ENCODE results near the gene CROCC.
"Not testable (repeated sequence)": the region's sequence is repeated elsewhere in the genome, so short reads cannot be mapped to it uniquely, and the experiment has no call there.

CROCC gene

GRCh38 chr1:16905110-16905867, 16.4 kb upstream of the CROCC start:
- H3K9me3 Mint-ChIP-seq, result peaks cover 4% of the 10 kb centered on the region
- H3K27ac Mint-ChIP-seq, result no peak overlapping the region
- peaks cover 9% of the 10 kb centered on the region for H3K27me3 Mint-ChIP-seq (ENCODE audit: low read depth)
- H3K36me3 Mint-ChIP-seq (ENCODE audit: low read depth), result peaks cover 3% of the 10 kb centered on the region
- H3K4me3 Mint-ChIP-seq, result no peak overlapping the region
- H3K4me1 Mint-ChIP-seq (ENCODE audit: low read depth), result peaks cover 28% of the 10 kb centered on the region

- Mint-ChIP-seq H3K36me3 (ENCODE audit: low read depth) (peaks cover 3% of the 10 kb centered on the region), H3K4me3 (no peak overlapping the region), H3K9me3 (peaks cover 4% of the 10 kb centered on the region), H3K27me3 (ENCODE audit: low read depth) (peaks cover 9% of the 10 kb centered on the region), H3K27ac (no peak overlapping the region), H3K4me1 (ENCODE audit: low read depth) (peaks cover 23% of the 10 kb centered on the region)
These were observed 15.6 kb upstream of the CROCC start for GRCh38 chr1:16905868-16906702.

GRCh38 chr1:16906873-16907272, 14.9 kb upstream of the CROCC start:
- H3K27me3 Mint-ChIP-seq (ENCODE audit: low read depth), result peaks cover 10% of the 10 kb centered on the region
- H3K36me3 Mint-ChIP-seq (ENCODE audit: low read depth), result peaks cover 3% of the 10 kb centered on the region
- no peak overlapping the region for H3K4me3 Mint-ChIP-seq
- H3K27ac Mint-ChIP-seq, result no peak overlapping the region
- H3K4me1 Mint-ChIP-seq (ENCODE audit: low read depth), result peaks cover 19% of the 10 kb centered on the region
- peaks cover 4% of the 10 kb centered on the region for H3K9me3 Mint-ChIP-seq

GRCh38 chr1:16907870-16908758, 13.6 kb upstream of the CROCC start:
- Mint-ChIP-seq H3K4me1 (ENCODE audit: low read depth) (peaks cover 21% of the 10 kb centered on the region), H3K36me3 (ENCODE audit: low read depth) (peaks cover 3% of the 10 kb centered on the region), H3K9me3 (peaks cover 4% of the 10 kb centered on the region), H3K27ac (peak overlapping the region; percentile 43), H3K4me3 (no peak overlapping the region), H3K27me3 (ENCODE audit: low read depth) (peaks cover 13% of the 10 kb centered on the region)

DNA sequence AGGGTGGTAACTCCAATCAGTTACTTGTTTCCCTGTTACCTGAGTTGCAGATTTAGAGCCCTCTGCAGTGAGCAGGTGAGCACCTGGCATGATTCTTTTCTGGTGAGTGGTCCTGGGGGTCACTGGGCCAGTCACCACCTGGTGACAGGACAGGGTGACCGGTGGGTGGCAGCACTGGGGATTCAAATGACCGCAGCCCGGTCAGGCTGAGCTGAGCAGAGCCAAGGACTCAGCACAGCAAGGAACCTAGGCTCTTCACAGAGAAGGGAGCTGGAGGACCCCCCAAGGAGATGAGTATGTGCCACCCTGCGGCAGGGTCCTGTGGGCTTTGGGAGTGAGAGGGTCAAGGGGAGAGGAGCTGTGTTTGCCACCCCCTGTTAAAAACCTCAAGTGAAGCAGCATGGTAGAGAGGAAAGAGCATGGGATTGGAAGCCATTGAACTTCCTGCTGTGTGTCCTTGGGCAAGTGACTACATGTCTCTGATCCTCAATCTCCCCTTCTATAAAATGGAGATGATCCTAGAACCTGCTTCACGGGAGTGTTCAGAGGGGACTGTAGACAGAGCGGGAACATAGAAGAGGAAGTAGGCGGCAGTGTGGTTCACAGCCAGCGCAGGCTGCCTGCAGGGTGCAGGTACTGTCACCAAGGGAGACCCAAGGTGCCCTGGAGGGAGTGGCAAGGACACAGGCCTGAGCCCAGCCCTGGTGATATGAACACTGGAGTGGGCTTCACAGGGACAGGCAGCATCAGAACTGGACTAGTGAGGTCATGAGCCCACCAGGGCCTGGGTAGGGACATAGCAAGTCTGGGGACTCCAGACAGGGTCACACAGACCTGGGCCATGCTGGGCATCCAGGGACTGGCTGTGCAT, 9.6 kb upstream of the CROCC start:
- not testable (repeated sequence) for H3K36me3 Mint-ChIP-seq (ENCODE audit: low read depth); H3K27ac Mint-ChIP-seq; H3K9me3 Mint-ChIP-seq; H3K4me3 Mint-ChIP-seq
- peaks cover 13% of the 10 kb centered on the region for H3K27me3 Mint-ChIP-seq (ENCODE audit: low read depth)
- peaks cover 25% of the 10 kb centered on the region for H3K4me1 Mint-ChIP-seq (ENCODE audit: low read depth)

GRCh38 chr1:16912742-16913141, 9.0 kb upstream of the CROCC start:
- not testable (repeated sequence) for H3K27ac Mint-ChIP-seq; H3K9me3 Mint-ChIP-seq; H3K36me3 Mint-ChIP-seq (ENCODE audit: low read depth)
- Mint-ChIP-seq H3K27me3 (ENCODE audit: low read depth) (peaks cover 13% of the 10 kb centered on the region), H3K4me3 (peak overlapping the region; percentile 68), H3K4me1 (ENCODE audit: low read depth) (peaks cover 25% of the 10 kb centered on the region)

DNA sequence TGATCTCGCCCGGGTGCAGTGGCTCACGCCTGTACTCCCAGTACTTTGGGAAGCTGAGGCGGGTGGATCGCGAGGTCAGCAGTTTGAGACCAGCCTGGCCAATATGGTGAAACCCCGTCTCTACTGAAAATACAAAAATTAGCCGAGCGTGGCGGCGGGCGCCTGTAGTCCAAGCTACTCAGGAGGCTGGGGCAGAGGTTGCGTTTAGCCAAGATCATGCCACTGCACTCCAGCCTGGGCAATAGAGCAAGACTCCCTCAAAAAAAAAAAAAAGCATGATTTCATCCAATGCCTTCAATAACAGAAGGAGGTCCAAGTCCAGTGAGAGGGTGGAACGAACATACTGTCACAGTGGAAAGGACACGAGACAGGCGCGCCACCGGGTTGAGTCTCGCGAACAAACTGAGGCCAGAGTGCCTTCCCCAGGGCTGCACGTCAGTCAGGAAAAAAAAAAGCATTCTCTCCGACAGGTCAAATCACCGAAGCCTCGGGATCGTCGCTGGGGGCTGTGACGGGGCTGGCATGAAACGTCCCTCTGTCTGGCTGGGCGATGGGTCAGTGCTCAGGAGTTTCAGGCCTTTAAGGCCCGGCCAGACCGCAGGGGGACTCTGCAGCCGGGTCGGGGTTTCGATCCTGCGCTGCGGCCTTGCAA, 8.4 kb upstream of the CROCC start:
- peaks cover 25% of the 10 kb centered on the region for H3K4me1 Mint-ChIP-seq (ENCODE audit: low read depth)
- peak overlapping the region; percentile 68 for H3K4me3 Mint-ChIP-seq
- no peaks in the 10 kb centered on the region for H3K9me3 Mint-ChIP-seq
- H3K36me3 Mint-ChIP-seq (ENCODE audit: low read depth), result no peaks in the 10 kb centered on the region
- peaks cover 13% of the 10 kb centered on the region for H3K27me3 Mint-ChIP-seq (ENCODE audit: low read depth)
- H3K27ac Mint-ChIP-seq, result no peak overlapping the region

DNA sequence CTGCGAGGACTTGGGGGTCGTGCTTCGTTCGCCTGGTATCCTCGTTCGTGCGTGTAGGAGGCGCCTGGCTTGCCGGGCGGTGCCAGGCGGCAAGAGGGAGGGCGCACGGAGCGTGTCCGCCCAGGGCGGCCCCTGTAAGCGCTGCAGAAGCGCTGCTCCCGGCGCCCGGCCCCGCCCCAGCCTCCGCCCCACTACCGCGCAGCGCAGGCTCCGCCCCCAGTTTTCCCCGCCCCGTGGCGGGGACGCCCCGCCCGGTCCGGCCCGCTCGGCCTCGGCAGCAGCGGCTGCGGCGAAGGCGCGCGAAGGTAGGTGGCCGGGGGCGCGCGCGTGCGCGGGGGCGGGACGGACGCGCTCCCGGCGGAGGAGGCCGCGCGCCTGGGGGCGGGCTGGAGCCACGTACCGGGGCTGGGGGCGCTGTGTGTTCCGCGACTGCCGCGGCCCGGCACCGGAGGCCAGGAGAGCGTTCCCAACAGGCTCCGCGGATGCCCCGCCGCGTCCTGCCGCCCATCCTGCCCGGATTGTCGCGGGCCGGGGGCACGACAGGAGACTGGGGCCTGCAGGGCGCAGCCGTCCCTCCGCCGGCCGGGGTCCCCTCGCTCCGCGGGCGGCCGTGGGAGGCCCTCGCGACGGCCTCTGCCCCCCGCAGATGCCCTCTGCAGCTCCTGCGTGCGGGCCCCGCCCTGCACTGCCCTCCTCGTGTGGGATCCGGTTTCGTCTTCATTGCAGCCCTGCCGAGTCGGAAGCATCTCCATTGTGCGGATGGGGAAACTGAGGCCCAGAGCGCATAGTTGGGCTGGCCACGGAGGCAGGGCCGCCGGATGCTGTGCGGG, 7.7 kb upstream of the CROCC start:
- Mint-ChIP-seq H3K9me3 (no peaks in the 10 kb centered on the region), H3K27me3 (ENCODE audit: low read depth) (peaks cover 13% of the 10 kb centered on the region), H3K36me3 (ENCODE audit: low read depth) (no peaks in the 10 kb centered on the region), H3K27ac (peak overlapping the region; percentile 45), H3K4me1 (ENCODE audit: low read depth) (peaks cover 25% of the 10 kb centered on the region), H3K4me3 (peak overlapping the region; percentile 85)

DNA sequence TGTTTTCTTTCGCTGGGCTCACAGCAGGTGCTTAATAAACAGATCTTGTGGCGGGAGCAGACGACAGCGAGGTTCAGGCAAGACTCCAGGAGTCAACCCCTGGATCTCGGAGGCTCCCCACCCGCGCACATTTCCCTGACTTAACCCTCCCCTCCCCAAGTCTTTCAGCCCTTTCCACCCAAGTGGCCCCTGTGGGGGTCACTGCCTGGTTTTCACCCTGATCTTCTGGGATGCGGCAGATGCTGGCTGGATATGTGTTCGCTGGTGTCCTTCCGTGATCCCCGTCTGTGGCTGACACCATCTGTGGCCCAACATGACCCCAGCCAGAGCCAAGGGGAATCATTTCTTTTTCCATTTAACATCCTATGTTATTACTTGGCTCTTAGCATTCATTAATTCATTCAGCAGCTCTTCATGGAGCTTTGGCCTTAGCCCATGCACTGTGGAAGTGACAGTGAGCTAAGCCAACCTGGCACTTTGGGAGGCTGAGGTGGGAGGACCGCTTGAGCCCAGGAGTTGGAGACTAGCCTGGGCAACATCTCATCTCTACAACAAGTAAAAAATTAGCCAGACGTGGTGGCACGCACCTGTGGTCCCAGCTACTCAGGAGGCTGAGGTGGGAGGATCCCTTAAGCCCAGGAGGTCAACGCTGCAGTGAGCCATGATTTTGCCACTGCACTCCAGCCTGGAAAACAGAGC, 6.7 kb upstream of the CROCC start:
- not testable (repeated sequence) for H3K9me3 Mint-ChIP-seq; H3K27me3 Mint-ChIP-seq (ENCODE audit: low read depth); H3K36me3 Mint-ChIP-seq (ENCODE audit: low read depth)
- Mint-ChIP-seq H3K4me1 (ENCODE audit: low read depth) (peaks cover 23% of the 10 kb centered on the region), H3K27ac (peak overlapping the region; percentile 28), H3K4me3 (peak overlapping the region; percentile 85)

DNA sequence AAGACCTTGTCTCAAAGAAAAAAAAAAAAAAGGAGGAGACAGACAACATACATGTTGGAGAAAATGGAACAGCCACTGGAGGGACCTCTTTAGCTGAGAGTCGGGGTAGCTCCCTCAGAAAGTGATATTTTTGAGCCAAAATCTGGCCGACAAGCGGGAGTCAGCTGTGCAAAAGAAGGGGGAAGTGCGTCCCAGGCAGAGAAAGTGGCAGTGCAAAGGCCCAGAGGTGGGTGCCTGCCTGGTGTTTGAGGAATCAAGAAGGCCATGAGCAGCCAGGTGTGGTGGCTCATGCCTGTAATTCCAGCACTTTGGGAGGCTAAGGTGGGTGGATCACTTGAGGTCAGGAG, 6.1 kb upstream of the CROCC start:
- Mint-ChIP-seq H3K27me3 (ENCODE audit: low read depth) (peaks cover 9% of the 10 kb centered on the region), H3K27ac (no peak overlapping the region)

DNA sequence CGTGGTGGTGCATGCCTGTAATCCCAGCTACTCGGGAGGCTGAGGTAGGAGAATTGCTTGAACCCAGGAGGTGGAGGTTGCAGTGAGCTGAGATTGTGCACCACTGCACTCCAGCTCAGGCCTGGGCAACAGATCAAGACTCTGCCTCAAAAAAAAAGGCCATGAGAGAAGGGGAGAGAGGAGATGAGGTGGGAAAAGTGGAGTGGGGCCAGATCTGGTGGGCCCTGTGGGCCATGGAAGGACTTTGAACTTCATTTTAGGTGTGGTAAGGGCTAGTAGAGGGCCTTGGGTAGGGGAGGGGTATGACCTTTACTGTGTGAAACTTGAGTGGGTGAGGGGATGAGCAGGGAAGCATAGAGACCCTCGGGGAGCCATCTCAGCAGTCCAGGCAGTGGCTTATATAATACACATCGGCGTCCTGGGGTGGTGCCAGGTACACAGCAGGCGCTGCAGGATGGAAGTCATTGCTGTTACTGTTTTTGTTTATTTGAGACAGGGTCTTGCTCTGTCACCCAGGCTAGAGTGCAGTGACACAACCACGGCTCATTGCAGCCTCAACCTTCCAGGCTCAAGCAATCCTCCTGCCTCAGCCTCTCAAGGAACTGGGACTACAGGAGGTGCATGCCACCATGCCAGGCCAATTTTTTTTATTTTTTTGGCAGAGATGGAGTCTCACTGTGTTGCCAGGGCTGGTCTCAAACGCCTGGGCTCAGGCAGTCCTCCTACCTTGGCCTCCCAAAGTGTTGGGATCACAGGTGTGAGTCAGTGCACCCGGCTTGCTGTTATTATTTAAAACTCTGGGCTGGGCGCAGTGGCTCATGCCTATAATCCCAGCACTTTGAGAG, 5.5 kb upstream of the CROCC start:
- H3K27me3 Mint-ChIP-seq (ENCODE audit: low read depth); H3K36me3 Mint-ChIP-seq (ENCODE audit: low read depth); H3K9me3 Mint-ChIP-seq; H3K27ac Mint-ChIP-seq: not testable (repeated sequence)
- Mint-ChIP-seq H3K4me1 (ENCODE audit: low read depth) (peaks cover 24% of the 10 kb centered on the region), H3K4me3 (peak overlapping the region; percentile 22)

More for the DNA sequence above, 6.1 kb upstream of the CROCC start:
- Mint-ChIP-seq H3K4me1 (ENCODE audit: low read depth) (peaks cover 23% of the 10 kb centered on the region), H3K9me3 (no peaks in the 10 kb centered on the region), H3K36me3 (ENCODE audit: low read depth) (no peaks in the 10 kb centered on the region), H3K4me3 (no peak overlapping the region)

DNA sequence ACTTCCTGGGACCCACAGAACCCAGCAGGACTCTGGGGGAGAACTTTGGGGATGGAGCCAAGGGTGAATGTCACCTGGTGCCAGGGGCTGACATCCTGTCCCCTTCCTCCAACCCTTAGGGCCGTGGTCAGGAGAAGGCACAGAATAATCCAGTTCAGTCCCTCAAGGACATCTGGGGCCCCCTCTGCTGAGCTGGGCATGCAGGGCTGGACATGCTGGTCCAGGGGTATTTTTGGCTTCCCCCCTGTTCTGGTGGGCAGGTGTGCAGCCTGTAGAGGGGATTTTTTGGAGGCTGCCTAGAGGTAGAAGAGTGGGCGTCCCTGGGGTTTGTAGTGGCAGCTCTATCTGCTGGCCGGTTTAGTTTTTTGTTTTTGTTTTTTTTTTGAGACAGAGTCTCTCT, 3.4 kb upstream of the CROCC start:
- Mint-ChIP-seq H3K4me3 (no peak overlapping the region), H3K9me3 (no peaks in the 10 kb centered on the region), H3K27me3 (ENCODE audit: low read depth) (no peaks in the 10 kb centered on the region), H3K36me3 (ENCODE audit: low read depth) (no peaks in the 10 kb centered on the region), H3K27ac (no peak overlapping the region), H3K4me1 (ENCODE audit: low read depth) (peaks cover 19% of the 10 kb centered on the region)

Measured in T-helper 1 cell treated with Interleukin-12 subunit alpha and Interleukin-12 subunit beta and Interleukin-4 antibody, amounts not matched to agents 30 μg/mL and 1 μg/mL, for 36 hours (primary cell).